ENCODE results near the gene DNAH17.

Gene DNAH17

DNA sequence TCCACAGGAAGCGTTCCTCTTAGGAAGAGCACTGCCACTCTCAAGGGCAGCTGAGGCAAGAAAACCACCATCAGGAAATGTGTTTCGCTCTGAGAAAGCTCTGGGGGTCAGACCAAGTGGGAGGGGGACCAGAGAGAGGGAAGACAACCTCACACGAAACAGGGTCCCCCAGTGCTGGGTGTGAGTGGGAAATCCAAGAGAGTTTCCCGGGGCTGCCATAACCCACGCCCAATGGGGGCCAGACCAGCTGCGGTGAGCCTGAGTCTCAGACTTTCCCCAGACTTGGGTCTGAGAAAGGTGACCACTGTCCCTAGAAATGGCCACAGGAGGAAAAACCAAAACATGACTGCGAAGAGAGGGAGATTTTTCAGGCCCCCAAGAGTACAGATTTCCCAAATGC, 14.5 kb downstream of the DNAH17 start:
- no peaks in the 10 kb centered on the region for H3K36me3 ChIP-seq
- H3K4me3 ChIP-seq (ENCODE audit: low read depth, low read length) = no peak overlapping the region
- DNase-seq = no peak
- no peaks in the 10 kb centered on the region for H3K4me1 ChIP-seq
- TF ChIP-seq, protein P1, sequence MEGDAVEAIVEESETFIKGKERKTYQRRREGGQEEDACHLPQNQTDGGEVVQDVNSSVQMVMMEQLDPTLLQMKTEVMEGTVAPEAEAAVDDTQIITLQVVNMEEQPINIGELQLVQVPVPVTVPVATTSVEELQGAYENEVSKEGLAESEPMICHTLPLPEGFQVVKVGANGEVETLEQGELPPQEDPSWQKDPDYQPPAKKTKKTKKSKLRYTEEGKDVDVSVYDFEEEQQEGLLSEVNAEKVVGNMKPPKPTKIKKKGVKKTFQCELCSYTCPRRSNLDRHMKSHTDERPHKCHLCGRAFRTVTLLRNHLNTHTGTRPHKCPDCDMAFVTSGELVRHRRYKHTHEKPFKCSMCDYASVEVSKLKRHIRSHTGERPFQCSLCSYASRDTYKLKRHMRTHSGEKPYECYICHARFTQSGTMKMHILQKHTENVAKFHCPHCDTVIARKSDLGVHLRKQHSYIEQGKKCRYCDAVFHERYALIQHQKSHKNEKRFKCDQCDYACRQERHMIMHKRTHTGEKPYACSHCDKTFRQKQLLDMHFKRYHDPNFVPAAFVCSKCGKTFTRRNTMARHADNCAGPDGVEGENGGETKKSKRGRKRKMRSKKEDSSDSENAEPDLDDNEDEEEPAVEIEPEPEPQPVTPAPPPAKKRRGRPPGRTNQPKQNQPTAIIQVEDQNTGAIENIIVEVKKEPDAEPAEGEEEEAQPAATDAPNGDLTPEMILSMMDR (IDR thresholded peaks at IDR 0.05; ENCODE audit: low read depth, low read length) = no peak
- no peaks in the 10 kb centered on the region for H3K27me3 ChIP-seq
- H3K9me3 ChIP-seq = no peaks in the 10 kb centered on the region

DNA sequence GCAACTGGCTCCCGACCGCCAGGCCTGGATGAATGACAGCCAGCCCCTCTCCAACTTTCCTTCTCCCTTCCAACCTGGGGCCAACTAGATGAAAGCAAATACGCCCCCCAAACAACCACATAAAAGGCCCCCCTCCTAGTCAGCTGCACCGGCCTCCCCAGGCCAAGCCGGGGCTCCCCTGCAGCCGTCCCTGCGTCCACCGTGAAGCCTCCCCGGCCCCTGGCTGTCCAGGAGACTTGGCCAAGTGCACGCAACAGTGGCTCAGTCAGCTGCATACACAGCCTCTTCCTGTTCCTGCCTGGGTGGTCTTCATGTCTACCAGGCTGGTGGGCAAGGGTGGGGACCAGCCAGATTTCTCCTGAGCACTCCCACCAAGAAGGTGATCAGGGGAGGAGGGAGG, 16.0 kb downstream of the DNAH17 start:
- no peaks in the 10 kb centered on the region for H3K27me3 ChIP-seq
- no peak for DNase-seq
- H3K9me3 ChIP-seq = no peaks in the 10 kb centered on the region
- no peaks in the 10 kb centered on the region for H3K36me3 ChIP-seq
- H3K4me3 ChIP-seq (ENCODE audit: low read depth, low read length) = no peak overlapping the region
- no peaks in the 10 kb centered on the region for H3K4me1 ChIP-seq
- TF ChIP-seq, protein P1 (IDR thresholded peaks at IDR 0.05; ENCODE audit: low read depth, low read length) = no peak

DNA sequence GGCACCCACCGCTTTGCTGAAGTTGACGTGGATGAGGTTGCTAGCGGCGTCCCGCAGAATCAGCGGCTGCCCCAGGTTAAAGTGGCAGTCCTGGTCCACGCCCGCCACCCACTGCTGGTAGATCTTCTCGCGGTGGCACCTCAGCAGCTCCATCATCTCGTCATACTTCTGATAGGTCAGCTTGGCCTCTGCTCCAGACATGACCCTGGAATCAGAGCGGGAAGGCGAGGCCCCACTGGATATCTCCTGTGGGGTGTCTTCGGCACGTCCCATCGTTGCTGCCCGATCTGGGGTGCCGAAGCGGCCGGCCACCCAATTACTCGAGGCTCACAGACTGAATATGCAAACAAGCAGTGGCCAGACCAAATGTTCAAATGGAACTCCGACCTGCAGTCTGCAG, 16.5 kb downstream of the DNAH17 start:
- TF ChIP-seq, protein P1 (IDR thresholded peaks at IDR 0.05; ENCODE audit: low read depth, low read length) = no peak

DNA sequence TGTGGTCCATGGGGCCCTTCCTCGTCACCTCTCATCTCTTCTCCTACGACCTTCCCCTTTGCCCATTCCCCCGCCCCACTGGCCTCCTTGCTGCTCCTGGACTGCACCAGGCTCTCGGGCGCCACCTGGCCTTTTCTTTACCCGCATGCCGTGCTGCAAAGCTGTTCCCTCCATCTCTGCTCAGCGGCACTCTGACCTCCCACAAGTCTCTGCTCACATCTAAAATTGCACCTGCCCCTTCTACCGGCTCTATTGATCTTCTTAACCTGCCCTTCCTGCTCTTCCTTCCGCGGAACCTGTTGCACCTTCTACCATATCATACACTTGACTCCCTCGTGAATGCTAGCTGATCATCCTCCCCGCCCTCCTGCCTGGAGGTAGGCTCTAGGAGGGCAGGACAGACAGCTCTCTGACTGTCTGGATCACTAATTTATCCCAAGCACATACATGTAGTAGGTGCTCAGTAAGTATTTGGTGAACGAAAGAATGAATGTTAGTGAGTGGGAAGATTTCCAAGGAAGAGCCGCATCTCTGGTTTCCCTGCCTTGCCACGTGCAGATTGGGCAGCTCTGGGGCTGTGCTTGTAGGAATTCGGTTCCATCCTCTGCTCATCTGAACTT, 17.3 kb downstream of the DNAH17 start:
- no peaks in the 10 kb centered on the region for H3K36me3 ChIP-seq
- no peak for DNase-seq
- H3K4me3 ChIP-seq (ENCODE audit: low read depth, low read length) = no peak overlapping the region
- no peaks in the 10 kb centered on the region for H3K4me1 ChIP-seq
- H3K27me3 ChIP-seq = no peaks in the 10 kb centered on the region
- no peaks in the 10 kb centered on the region for H3K9me3 ChIP-seq
- TF ChIP-seq, protein P1 (IDR thresholded peaks at IDR 0.05; ENCODE audit: low read depth, low read length) = no peak

More for the DNA sequence above, 16.5 kb downstream of the DNAH17 start:
- no peaks in the 10 kb centered on the region for H3K9me3 ChIP-seq
- no peaks in the 10 kb centered on the region for H3K27me3 ChIP-seq
- H3K4me3 ChIP-seq (ENCODE audit: low read depth, low read length) = no peak overlapping the region
- H3K4me1 ChIP-seq = no peaks in the 10 kb centered on the region
- DNase-seq = no peak
- no peaks in the 10 kb centered on the region for H3K36me3 ChIP-seq

DNA sequence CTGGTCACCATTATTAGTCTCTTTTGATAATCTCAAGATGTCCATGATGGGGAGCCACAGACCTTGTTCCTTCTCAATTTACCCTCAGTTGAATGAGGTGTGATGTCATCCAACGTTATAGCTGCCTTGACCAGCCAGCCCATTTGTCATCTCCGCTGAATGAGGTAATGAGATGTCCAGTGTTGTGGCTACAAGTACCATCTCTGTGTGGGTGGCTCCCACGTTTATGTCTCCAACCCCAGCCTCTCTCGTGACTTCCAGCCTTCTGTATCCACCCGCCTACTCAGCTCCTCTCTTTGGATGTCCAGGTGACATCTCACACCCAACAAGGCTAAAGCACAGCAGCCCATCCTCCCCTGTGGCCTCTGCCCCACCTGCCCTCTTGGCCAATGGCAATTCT, 18.2 kb downstream of the DNAH17 start:
- Histone ChIP-seq H3K27me3 (no peaks in the 10 kb centered on the region), H3K9me3 (no peaks in the 10 kb centered on the region), H3K36me3 (no peaks in the 10 kb centered on the region), H3K4me3 (ENCODE audit: low read depth, low read length) (no peak overlapping the region), H3K4me1 (no peaks in the 10 kb centered on the region)
- TF ChIP-seq, protein P1 (IDR thresholded peaks at IDR 0.05; ENCODE audit: low read depth, low read length) = no peak
- DNase-seq = no peak

DNA sequence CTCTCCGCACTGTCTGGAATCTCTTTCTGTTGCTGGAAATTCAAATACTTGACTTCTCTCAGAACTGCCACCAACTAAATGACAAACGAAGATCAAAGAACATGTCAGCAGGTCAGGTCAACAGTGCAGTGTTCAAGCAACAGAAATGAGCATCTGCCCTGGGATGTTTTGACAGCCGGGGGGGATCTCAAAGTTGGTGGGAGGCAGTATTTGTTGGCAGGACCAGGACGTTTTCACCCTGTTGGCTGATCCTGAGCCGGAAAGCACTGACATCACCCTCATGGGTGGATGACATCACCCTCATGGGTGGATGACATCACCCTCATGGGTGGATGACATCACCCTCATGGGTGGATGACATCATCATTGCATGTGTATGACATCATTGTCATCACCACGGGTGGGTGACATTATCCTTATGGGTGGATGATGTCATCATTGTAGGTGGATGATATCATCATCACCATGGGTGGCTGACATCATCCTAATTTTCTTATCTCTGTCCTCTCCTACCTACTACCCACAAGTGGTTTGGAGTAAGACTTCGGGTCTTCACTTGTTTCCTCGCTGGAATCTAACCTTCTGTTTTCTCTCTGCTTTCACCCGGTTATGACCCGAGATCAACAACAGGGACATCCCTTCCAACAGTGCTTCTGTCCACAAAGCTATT, 18.9 kb downstream of the DNAH17 start:
- Histone ChIP-seq H3K4me3 (ENCODE audit: low read depth, low read length) (no peak overlapping the region), H3K4me1 (no peaks in the 10 kb centered on the region), H3K36me3 (no peaks in the 10 kb centered on the region), H3K27me3 (no peaks in the 10 kb centered on the region), H3K9me3 (no peaks in the 10 kb centered on the region)
- no peak for DNase-seq
- TF ChIP-seq, protein P1 (IDR thresholded peaks at IDR 0.05; ENCODE audit: low read depth, low read length) = no peak
